CD4-positive, alpha-beta T cell treated with Interleukin-17A for 1 hour (primary cell): ENCODE results near the gene RASSF9.
A peak's percentile ranks its signal among the peaks of the same experiment; 100 is the strongest.

Experiments
- DNase-seq: peaks from one replicate; pipeline ENCODE4 v3.0.0-alpha.2; 2020

Gene RASSF9

GRCh38 chr12:85836197-85837090 is at the start of gene RASSF9:
Gene RASSF9, minus strand, starts transcription at chr12:85836409. Its CDS starts 208 bp downstream, at chr12:85836201.
- no peak for DNase-seq

DNA sequence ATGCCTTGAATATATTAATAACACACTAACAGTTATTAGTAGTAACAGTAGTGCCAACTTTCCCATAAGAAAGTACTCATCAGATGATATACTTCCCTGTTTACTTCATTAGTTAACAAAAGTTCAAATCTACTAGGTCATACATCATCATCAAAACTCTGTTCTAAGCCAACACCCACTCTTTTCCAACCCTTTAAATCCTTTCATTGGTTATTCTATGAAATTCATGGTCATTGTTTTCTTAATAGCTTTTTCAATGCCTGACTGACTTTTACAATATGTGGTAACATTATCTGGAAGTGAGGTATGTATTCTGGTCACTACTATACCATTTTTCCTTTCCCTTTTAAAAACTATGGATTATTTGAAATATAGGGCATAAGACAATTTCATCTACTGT is 47.6 kb upstream of the RASSF9 start:
- no peak for DNase-seq

- DNase-seq: no peak
Observed at GRCh38 chr12:85877459-85877858, 41.2 kb upstream of the RASSF9 start.

DNA sequence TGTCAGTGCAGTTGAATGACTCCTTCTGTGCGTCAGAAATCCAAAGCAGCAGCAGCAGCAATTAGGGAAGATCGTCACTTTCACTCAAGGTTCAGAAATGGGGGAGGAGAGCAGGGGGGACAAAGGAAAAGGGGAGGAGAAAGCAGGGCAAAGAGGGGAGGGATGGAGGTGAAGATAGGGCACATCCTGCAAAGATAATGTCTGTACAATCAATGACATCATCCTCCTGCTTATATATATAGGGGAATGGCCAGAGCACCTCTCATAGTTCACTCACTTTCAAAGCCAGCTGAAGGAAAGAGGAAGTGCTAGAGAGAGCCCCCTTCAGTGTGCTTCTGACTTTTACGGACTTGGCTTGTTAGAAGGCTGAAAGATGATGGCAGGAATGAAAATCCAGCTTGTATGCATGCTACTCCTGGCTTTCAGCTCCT is 37.8 kb upstream of the RASSF9 start, which contains the start of gene NTS:
TSS of gene NTS (plus strand) at position 265 of the 431 bp plus-strand sequence. CDS start at position 374, 109 bp downstream.
- DNase-seq: no peak

GRCh38 chr12:85872497-85873091 is 36.4 kb upstream of the RASSF9 start:
- peak; percentile 35 for DNase-seq

GRCh38 chr12:85866986-85867776 is 31.0 kb upstream of the RASSF9 start:
- no peak for DNase-seq

DNA sequence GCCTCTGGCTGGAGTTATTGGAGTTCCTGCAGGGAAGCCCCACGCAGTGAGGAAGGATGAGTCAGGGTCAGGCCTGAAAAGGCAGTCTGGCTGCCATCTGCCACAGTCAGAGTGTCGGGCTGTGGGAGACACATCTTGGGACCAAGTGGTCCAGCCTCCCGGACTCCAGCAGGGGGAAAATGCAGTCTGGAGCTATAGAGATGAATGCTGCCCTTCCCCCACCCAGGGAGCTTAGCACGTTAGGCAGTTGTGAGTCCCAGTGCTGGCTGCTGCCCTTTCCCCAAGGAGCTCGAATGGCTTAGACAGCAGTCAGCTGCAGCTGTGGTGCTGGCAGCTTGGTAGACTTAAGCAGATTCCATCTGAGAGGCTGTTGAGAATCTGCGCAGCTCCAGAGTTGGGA is 29.7 kb upstream of the RASSF9 start:
- DNase-seq: no peak

GRCh38 chr12:85856966-85857365 is 20.8 kb upstream of the RASSF9 start:
- DNase-seq: no peak

DNA sequence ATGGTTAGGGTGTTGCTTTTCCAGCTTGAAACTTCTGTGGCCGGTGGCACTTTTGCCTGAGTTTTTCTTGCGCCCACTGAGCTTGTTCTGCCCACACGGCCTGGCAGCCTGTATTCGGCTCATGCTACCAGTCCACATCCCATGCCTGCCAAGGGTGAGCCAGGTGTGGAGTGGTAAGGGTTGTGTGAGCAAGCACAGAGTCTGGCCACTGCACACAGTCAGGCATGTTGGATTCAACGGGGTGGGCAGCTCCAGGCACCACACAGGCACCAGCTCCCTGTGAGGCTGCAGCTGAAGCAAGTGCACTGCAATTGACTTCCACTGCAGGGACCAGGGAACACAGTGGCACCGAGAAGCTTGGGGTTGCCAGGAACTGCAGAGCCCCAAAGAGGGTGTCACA is 19.1 kb upstream of the RASSF9 start:
- DNase-seq: no peak

GRCh38 chr12:85849344-85849743 is 13.1 kb upstream of the RASSF9 start:
- no peak for DNase-seq

GRCh38 chr12:85843606-85844310 is 7.5 kb upstream of the RASSF9 start:
- DNase-seq: no peak

DNA sequence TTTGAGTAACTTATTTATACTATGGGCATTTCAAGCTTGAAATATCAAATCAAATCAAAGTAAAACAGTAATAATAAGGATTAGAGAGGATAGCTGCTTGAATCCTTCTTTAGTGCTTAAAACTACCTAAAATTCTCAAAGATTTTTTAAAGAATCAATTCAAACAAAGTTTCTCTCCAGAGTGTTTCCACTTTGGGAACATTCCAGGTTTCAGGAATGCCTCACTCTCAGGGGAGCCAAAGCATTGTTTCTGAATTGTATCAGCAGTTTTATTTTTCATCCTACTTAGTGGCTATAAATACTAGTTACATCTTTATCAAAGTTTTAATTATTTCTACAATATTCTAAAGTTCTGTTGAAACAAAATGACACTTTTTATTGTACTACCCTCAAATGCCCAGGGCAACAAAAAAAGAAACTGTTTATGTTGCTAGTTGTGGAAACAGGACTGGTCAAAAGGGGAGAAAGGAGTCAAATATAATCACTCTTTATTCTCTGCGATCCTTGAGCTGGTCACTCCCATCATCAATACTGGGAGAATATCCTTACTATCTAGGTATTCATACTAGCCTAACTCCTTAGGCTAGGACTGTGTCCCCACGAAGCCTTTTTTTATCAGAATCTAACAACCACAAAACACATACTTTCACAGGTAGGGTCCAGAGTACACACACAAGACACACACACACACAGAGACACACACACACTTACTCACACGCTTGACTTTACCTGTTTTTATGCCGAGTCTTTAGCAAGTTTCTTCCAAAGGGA is 598 bp downstream of the RASSF9 start:
- no peak for DNase-seq

DNA sequence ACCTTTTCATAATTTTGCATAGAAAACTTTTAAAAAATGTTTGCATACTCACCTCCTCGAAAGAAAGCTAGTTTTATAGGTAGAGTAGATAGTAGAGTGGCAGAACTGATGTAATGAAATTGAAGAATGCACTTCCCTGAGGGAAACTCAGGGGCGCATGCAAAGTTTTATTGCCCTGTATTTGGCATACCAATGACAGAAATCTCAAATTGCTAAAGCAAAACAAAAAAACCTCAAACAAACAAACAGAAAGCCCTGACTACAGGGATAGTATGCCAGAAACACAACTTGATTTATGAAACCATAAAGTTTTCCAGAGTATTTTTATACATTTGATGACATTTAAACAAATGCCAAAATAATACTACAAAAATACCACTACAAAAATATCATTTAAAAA is 1.8 kb downstream of the RASSF9 start:
- no peak for DNase-seq

GRCh38 chr12:85833579-85833978 is 2.6 kb downstream of the RASSF9 start:
- DNase-seq: no peak

DNA sequence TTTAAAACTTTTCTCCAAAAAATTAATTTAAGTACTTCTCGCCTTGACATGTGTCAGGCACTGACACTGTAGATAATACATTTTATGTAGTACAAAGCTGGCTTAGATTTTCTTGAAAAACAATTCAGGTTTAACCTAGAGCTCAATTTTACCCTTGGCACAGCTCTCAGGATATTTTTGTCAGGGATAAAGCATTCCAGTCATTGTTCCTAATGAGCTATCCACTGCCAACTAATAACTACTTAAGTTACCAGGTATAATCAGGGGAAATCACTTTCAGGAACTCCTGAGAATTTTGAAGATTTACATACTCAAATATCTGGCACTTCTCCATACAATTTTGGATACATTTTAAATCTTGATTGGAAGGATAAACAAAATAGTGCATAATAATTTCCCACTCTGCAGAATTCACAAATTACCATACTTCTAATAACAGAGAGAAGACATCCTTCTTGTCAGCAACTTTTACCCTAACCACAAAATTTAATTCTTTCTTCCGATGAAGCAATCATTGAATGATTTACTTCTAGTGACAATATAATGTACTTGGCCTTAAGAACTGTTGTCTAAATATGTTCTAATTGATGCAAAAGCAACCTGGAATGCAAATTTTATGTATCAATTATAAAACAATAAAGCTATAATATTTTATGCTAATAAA is 4.8 kb downstream of the RASSF9 start:
- no peak for DNase-seq

GRCh38 chr12:85829391-85829790 is 6.8 kb downstream of the RASSF9 start:
- no peak for DNase-seq

GRCh38 chr12:85828576-85828975 is 7.6 kb downstream of the RASSF9 start:
- no peak for DNase-seq

DNA sequence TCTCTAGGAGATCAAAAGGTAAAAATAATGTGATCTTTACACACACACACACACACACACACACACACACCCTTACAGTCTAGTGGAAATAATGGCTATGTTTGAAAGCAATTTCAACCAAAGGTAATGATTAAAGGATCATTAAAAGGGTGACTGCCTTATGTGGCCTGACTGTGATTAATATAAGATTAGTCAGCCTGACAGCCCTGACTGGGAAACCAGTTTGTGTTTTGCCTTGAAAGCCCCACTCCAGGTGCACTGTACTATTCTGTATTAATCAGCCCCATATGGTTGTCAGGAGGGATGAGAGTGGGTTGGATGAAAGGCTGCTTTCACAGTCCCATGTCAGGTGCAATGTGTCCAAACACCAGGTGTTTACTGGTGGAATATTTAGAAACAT is 10.5 kb downstream of the RASSF9 start:
- DNase-seq: no peak

DNA sequence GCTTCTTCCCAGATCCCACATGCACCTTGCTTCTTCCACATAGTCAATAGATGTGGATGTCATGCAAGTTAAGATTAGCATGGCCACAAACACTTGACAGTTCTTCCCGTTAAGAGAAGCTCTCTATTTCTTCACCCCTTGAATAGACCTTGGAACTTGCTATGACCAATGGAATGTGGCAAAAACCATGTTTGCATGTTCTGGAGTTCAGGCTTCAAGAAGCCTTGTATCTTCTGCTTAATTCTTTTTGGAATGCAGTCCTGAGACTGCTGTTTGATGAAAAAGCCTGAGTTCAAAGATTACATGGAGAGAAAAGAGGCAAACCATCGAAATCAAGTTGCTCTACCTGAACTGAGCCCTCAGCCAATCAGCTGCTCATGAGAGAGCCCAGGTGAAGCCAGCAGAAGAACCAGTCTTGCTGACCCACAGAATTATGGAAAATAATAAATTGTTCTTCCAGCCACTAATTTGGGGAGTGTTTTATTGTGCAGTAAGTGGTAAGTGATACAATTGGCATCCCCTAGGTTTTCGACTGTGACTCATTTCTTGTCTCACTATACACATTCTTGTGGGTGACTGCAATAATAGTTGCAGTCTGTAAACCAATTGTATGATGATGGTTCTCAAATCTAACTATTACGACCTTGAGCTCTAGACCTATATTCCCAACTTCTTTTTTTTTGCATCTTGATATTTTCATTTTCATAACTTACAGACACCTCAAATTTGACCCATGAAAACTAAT is 12.6 kb downstream of the RASSF9 start:
- DNase-seq: no peak

GRCh38 chr12:85821759-85822158 is 14.4 kb downstream of the RASSF9 start:
- no peak for DNase-seq

- no peak for DNase-seq
Observed at GRCh38 chr12:85821206-85821605, 15.0 kb downstream of the RASSF9 start.
